DND-41 (cell line): ENCODE results near the gene DAAM2.

Experiments
- ATAC-seq: fragments of 200-7000 bp; cut with Tn5 transposase; 3 replicates; pipeline ENCODE4 v1.9.1; 2021; ENCODE audit warnings: low read depth; ENCODE audit not compliant: insufficient read depth
- DNase-seq: peaks from one replicate; pipeline ENCODE4 v3.0.0-alpha.2; 2020
- H2AFZ ChIP-seq: 2 replicates; pipeline ENCODE4 v1.6.0; 2012; ENCODE audit warnings: low read depth, low read length
- H3K27ac ChIP-seq: 2 replicates; pipeline ENCODE4 v1.5.1; 2012; ENCODE audit warnings: low read length, inconsistent platforms
- H3K27me3 ChIP-seq: fragments of 200-600 bp; sonication (generic); 2 replicates; pipeline ENCODE4 v1.6.0; 2012; ENCODE audit warnings: low read length, mild to moderate bottlenecking, inconsistent platforms; ENCODE audit not compliant: insufficient read depth, poor library complexity
- H3K36me3 ChIP-seq: 2 replicates; pipeline ENCODE4 v1.5.1; 2012; ENCODE audit warnings: low read length, inconsistent platforms; ENCODE audit not compliant: insufficient read depth
- H3K4me1 ChIP-seq: 2 replicates; pipeline ENCODE4 v1.5.1; 2012; ENCODE audit warnings: mild to moderate bottlenecking, low read length; ENCODE audit not compliant: insufficient read depth
- H3K4me2 ChIP-seq: 2 replicates; pipeline ENCODE4 v1.6.0; 2012; ENCODE audit warnings: mild to moderate bottlenecking, moderate library complexity, low read length, inconsistent platforms; ENCODE audit not compliant: insufficient read depth
- H3K4me3 ChIP-seq, 2 experiments: fragments of 200-600 bp in 1 of 2; shearing (Covaris generic) in 1 of 2; 2 replicates each; pipeline ENCODE4 v1.5.1; 2012 to 2016; ENCODE audit warnings: inconsistent platforms in 2 of 2, low read length in 2 of 2, mild to moderate bottlenecking in 2 of 2, low read depth in 1 of 2, moderate library complexity in 1 of 2
- H3K79me2 ChIP-seq: 2 replicates; pipeline ENCODE4 v1.6.0; 2012; ENCODE audit warnings: low read length, inconsistent platforms; ENCODE audit not compliant: insufficient read depth
- H3K9ac ChIP-seq: 2 replicates; pipeline ENCODE4 v1.6.0; 2012; ENCODE audit warnings: low read depth, mild to moderate bottlenecking, inconsistent platforms, low read length, moderate library complexity
- H3K9me3 ChIP-seq: 2 replicates; pipeline ENCODE4 v1.5.1; 2012; ENCODE audit warnings: low read length, moderate library complexity, mild to moderate bottlenecking, inconsistent platforms; ENCODE audit not compliant: insufficient read depth, severe bottlenecking
- H4K20me1 ChIP-seq: 2 replicates; pipeline ENCODE4 v1.6.0; 2012; ENCODE audit warnings: low read length; ENCODE audit not compliant: insufficient read depth
- CTCF ChIP-seq: IDR thresholded peaks from 2 replicates; pipeline ENCODE4 v1.5.1; 2012; ENCODE audit warnings: borderline replicate concordance, low read length, moderate library complexity, mild to moderate bottlenecking; ENCODE audit not compliant: poor library complexity, severe bottlenecking; ENCODE audit errors: extremely low read depth
- EZH2 ChIP-seq: IDR thresholded peaks from 3 replicates; pipeline ENCODE4 v1.6.1; 2012; ENCODE audit warnings: borderline replicate concordance, low read depth, mild to moderate bottlenecking, moderate library complexity, low read length, inconsistent platforms; ENCODE audit not compliant: severe bottlenecking

Gene DAAM2

DNA sequence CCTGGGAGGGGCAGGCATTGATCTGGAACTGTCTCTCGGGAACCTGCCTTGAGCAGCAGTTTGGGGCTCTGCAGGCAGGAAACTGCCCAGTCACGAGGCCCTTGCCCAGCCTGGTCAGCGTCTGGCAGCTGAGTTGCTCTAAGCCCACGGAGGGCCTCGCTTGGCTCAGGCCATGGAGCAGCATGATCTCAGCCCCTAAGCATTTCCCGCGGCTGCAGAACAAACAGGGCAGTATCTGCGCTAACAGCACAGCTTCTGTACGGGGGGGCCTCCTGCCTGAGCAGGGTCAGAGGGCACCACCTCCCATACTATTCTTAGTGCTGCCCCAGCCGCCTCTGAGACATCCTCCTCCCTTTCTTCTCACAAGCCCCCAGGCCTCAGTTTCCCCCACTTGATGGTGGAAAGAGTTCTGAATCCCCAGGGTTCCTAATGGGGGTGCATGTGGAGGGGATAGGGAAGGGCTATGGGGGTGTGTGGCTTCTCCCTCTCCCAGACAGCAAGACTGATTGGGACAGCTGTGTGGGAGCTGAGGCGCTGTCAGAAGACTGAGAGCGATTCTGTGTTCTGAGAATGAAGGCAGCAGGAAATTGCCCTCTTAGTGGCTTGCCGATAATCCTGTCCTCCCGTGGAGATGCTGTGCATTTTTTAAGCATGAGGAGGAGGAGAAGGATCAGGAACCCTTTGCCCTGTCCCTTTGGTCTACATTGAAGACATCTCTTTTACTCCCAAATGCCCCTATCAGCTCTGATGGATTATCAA lies 95.7 kb downstream of the DAAM2 start:
- no peaks in the 10 kb centered on the region for H3K79me2 ChIP-seq
- ATAC-seq (no peak), DNase-seq (no peak)
- no peaks in the 10 kb centered on the region for H3K27me3 ChIP-seq
- H3K36me3 ChIP-seq, result no peaks in the 10 kb centered on the region
- H3K27ac ChIP-seq, result no peak overlapping the region
- no peaks in the 10 kb centered on the region for H3K9me3 ChIP-seq
- H3K9ac ChIP-seq, result no peak overlapping the region
- no peak overlapping the region for H2AFZ ChIP-seq
- no peak overlapping the region for H3K4me3 ChIP-seq
- H3K4me1 ChIP-seq, result no peaks in the 10 kb centered on the region
- TF ChIP-seq EZH2, result no peak
- no peak for TF ChIP-seq CTCF
- H3K4me2 ChIP-seq, result no peak overlapping the region
- H4K20me1 ChIP-seq, result no peaks in the 10 kb centered on the region

GRCh38 chr6:39889229-39889628 lies 97.1 kb downstream of the DAAM2 start:
- H2AFZ ChIP-seq, result no peak overlapping the region
- H3K79me2 ChIP-seq, result no peaks in the 10 kb centered on the region
- DNase-seq, result no peak
- TF ChIP-seq EZH2, result no peak
- TF ChIP-seq CTCF, result no peak
- no peaks in the 10 kb centered on the region for H3K36me3 ChIP-seq
- no peaks in the 10 kb centered on the region for H3K27me3 ChIP-seq
- no peak overlapping the region for H3K27ac ChIP-seq
- H3K9me3 ChIP-seq, result no peaks in the 10 kb centered on the region
- ATAC-seq, result no peak
- H3K4me3 ChIP-seq, result no peak overlapping the region
- H3K4me2 ChIP-seq, result no peak overlapping the region
- no peaks in the 10 kb centered on the region for H4K20me1 ChIP-seq
- H3K4me1 ChIP-seq, result no peaks in the 10 kb centered on the region
- no peak overlapping the region for H3K9ac ChIP-seq

DNA sequence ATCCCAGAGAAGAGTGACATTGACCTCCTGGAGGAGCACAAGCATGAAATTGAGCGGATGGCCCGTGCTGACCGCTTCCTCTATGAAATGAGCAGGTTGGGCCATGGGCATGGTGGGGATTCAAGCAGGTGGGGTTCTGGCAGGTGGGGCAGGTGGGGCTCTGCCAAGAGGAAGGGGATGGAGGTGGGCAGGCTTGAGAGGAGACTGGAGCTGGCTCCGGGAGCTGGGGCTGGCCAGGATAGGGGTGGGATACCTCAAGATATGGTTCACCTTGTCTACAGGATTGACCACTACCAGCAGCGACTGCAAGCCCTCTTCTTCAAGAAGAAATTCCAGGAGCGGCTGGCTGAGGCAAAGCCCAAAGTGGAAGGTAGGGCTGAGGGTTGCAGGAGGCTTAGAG lies 99.2 kb downstream of the DAAM2 start:
- no peak for ATAC-seq
- H3K4me3 ChIP-seq, result no peak overlapping the region

More for the DNA sequence above, 99.2 kb downstream of the DAAM2 start:
- Histone ChIP-seq H3K79me2 (no peaks in the 10 kb centered on the region), H2AFZ (no peak overlapping the region), H3K9me3 (no peaks in the 10 kb centered on the region), H3K27ac (no peak overlapping the region), H3K4me1 (no peaks in the 10 kb centered on the region), H3K36me3 (no peaks in the 10 kb centered on the region), H3K9ac (no peak overlapping the region), H3K4me2 (no peak overlapping the region), H3K27me3 (no peaks in the 10 kb centered on the region), H4K20me1 (no peaks in the 10 kb centered on the region)
- DNase-seq, result no peak
- TF ChIP-seq EZH2 (no peak), CTCF (no peak)
